ENCODE measurements around the gene U2AF2.

- no peak for TF ChIP-seq CTCF (conservative IDR thresholded peaks at IDR 0.05; ENCODE audit: low read depth, low read length)
- TF ChIP-seq SMC3 (IDR thresholded peaks at IDR 0.05; ENCODE audit: low read depth, low read length): no peak
- TF ChIP-seq POLR2A (IDR thresholded peaks at IDR 0.05; ENCODE audit: low read depth, low read length): no peak
Measured at GRCh38 chr19:55712804-55713631, 58.2 kb downstream of the U2AF2 start.
